GM12891 (cell line): Measurements from ENCODE around the gene AJUBA.

Experiments
- PAX5 ChIP-seq: IDR thresholded peaks from 2 replicates; pipeline ENCODE4 v1.6.1; 2011; ENCODE audit warnings: low read length, moderate library complexity, mild to moderate bottlenecking; ENCODE audit not compliant: insufficient read depth, severe bottlenecking
- POLR2A ChIP-seq: IDR thresholded peaks from 2 replicates; pipeline ENCODE4 v1.6.1; 2011; ENCODE audit warnings: low read depth, low read length, control low read depth
- POLR2AphosphoS5 ChIP-seq: IDR thresholded peaks from 2 replicates; pipeline ENCODE4 v1.6.1; 2011; ENCODE audit warnings: low read depth, low read length, control low read depth
- TAF1 ChIP-seq: IDR thresholded peaks from 2 replicates; pipeline ENCODE4 v1.6.1; 2011; ENCODE audit warnings: low read depth, low read length, control low read depth

DNA sequence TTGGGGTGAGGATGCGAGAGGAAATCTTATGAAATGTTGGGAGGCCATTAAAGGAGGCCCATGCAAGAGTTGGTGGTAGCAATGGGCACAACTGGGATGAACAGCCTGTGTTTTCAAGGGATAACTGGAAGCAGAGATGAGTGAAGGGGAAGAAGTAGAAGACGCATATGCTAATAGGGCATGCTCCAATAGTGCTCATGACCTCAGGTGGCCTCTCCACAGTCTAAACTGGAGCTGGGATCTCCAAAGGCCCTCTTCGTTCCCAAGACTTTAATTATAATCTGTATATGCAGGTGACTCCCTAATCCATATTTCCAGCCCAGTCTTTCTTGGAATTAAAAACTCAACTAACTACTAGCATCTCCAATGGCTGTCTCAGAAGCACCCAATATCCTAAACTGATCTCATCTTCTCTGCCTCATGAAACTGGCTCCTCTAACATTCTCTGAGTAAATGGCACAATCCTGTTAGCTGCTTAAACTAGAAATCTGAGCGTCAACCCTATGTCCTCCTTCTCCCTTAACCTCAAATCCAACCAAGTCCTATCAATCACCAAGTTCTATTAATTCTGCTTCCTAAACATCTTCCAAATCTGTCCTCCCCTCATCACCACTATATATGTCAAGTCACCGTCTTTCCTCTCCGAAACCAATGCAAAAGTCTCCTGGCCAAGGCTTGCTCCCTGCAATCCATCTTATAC is 2.8 kb upstream of the AJUBA start:
- TF ChIP-seq POLR2AphosphoS5 (no peak), POLR2A (no peak), TAF1 (no peak), PAX5 (no peak)
